ENCODE results near the gene EXPH5. TPM values are rescaled to one million over a fixed set of nuclear protein-coding genes. Genes with fewer than 3 reads are reported as not detected.

The EXPH5 gene
- total and polyA plus RNA-seq, 12 donors = 0.10 to 8.4 (median 1.3) TPM

GRCh38 chr11:108635106-108635505 is 41.5 kb upstream of the EXPH5 start:
- Histone ChIP-seq H3K27ac (no peak overlapping the region), H3K4me3 (no peak overlapping the region), H3K4me1 (no peaks in the 10 kb centered on the region), H3K27me3 (peaks cover 0 to 5% (median 0%) of the 10 kb centered on the region in 7 donors), H3K9me3 (no peaks in the 10 kb centered on the region), H3K36me3 (no peaks in the 10 kb centered on the region)
- DNase-seq (no peak), ATAC-seq (no peak)
- no peak for TF ChIP-seq CTCF (IDR thresholded peaks at IDR 0.05)
- intact Hi-C loops (cut with DNase I) = no loop called here

- H3K9me3 ChIP-seq = peaks cover 0 to 11% (median 0%) of the 10 kb centered on the region in 11 donors
- H3K27ac ChIP-seq = no peak overlapping the region
- no peaks in the 10 kb centered on the region for H3K36me3 ChIP-seq
- ATAC-seq (no peak), DNase-seq (no peak)
- no peak for TF ChIP-seq CTCF (IDR thresholded peaks at IDR 0.05)
- WGBS, 2 donors = 64 to 65% methylated on average over 2 of the region's 2 CpGs
- no peak overlapping the region for H3K4me3 ChIP-seq
- no peaks in the 10 kb centered on the region for H3K4me1 ChIP-seq
- peaks cover 0 to 5% (median 0%) of the 10 kb centered on the region in 7 donors for H3K27me3 ChIP-seq
- intact Hi-C loops (cut with DNase I) = loop anchor here in 1 of 10 donors (5.0 kb wide), 1 partner anchor 95 kb away; no protein-coding TSS in a partner anchor
Measured at GRCh38 chr11:108632041-108632704, 38.6 kb upstream of the EXPH5 start.

- Histone ChIP-seq H3K4me1 (no peaks in the 10 kb centered on the region), H3K36me3 (no peaks in the 10 kb centered on the region), H3K9me3 (peaks cover 0 to 11% (median 0%) of the 10 kb centered on the region in 11 donors), H3K27me3 (no peaks in the 10 kb centered on the region), H3K27ac (no peak overlapping the region), H3K4me3 (no peak overlapping the region)
- no peak for TF ChIP-seq CTCF (IDR thresholded peaks at IDR 0.05)
- ATAC-seq = no peak
- DNase-seq = no peak
- WGBS, 2 donors = 80 to 81% methylated on average over 3 of the region's 3 CpGs
- intact Hi-C loops (cut with DNase I) = no loop called here
Measured at GRCh38 chr11:108629274-108629673, 35.7 kb upstream of the EXPH5 start.

GRCh38 chr11:108628812-108629211 is 35.2 kb upstream of the EXPH5 start:
- intact Hi-C loops (cut with DNase I) = no loop called here
- 90 to 91% methylated on average over 2 of the region's 2 CpGs for WGBS, 2 donors
- H3K27ac ChIP-seq = no peak overlapping the region
- H3K27me3 ChIP-seq = no peaks in the 10 kb centered on the region
- no peaks in the 10 kb centered on the region for H3K4me1 ChIP-seq
- no peak for TF ChIP-seq CTCF (IDR thresholded peaks at IDR 0.05)
- no peaks in the 10 kb centered on the region for H3K36me3 ChIP-seq
- no peak for DNase-seq
- peaks cover 0 to 11% (median 0%) of the 10 kb centered on the region in 11 donors for H3K9me3 ChIP-seq
- ATAC-seq = no peak
- H3K4me3 ChIP-seq = no peak overlapping the region
